GM19043 (cell line): ENCODE results near the gene CNNM3.
"Not testable (repeated sequence)": the region's sequence is repeated elsewhere in the genome, so short reads cannot be mapped to it uniquely, and the experiment has no call there.

Source experiments
- ATAC-seq: cut with Tn5 transposase; IDR thresholded peaks from one replicate; pipeline ENCODE4 v1.9.1; 2021; ENCODE audit warnings: low read depth; ENCODE audit not compliant: unreplicated experiment

CNNM3 gene

GRCh38 chr2:96798733-96799622 is 17.1 kb upstream of the CNNM3 start:
- ATAC-seq = no peak

GRCh38 chr2:96799623-96799935 is 16.5 kb upstream of the CNNM3 start:
- no peak for ATAC-seq

- no peak for ATAC-seq
Observed at GRCh38 chr2:96800061-96801004, 15.7 kb upstream of the CNNM3 start.

DNA sequence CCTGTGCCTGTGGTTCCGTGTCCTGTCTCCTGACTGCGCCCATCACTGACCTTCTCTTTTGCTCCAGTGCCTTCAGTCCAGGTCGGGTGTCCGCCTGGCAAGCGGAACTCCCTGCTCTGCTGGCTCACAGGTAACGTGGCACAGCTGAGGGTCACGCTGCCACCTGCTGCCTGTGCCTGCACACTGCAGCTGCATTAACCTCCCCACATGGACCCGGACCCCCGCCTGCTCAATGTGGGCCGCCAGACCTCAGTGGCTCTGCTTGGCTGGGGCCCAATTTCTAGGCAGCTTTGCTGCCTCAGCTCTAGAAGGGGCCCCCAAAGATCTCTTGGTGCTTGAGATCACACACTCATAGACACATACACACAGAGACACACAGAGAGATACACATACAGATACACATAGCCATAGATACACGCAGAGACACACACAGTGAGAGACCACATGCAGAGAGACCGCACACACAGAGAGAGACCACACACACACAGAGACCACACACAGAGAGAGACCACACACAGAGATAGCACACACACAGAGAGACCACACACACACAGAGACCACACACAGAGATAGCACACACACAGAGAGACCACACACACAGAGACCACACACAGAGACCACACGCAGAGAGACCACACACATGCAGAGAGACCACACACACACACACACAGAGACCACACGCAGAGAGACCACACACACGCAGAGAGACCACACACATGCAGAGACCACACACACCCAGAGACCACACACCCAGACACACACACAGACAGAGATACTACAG is 14.9 kb upstream of the CNNM3 start:
- ATAC-seq = peak; percentile 69

DNA sequence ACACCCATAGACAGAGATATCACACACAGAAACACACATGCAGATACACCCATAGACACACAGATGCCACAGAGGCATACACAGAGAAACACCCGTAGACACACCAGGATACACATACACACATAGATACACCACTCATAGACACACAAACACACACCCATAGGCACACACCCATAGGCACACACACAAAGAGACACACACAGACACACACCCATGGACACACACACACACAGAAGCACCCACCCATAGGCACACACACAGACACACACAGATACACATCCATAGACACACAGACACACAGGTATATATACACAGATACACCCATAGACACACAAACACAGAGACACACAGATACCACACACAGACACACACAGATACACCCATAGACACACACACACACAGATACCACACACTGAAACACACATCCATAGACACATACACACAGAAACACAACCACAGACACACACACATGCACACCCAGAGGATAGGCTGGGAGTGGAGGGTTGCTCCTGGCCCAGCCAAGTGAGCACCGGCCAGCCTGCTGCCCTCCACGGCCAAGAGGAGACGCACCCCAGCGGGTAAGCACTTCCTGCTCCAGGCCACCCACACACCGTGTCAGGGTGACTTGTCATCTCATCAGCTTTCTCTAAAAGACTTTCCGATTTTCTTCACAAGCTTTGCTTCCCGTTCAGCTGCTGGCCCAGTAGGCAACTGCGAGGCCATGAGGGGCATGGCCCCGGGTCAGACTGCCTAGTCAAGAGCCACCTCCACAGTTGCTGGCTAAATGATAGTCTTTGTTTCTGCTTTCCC is 14.1 kb upstream of the CNNM3 start:
- no peak for ATAC-seq

- no peak for ATAC-seq
Observed at GRCh38 chr2:96802721-96803120, 13.3 kb upstream of the CNNM3 start.

- no peak for ATAC-seq
Observed at GRCh38 chr2:96804986-96805385, 11.1 kb upstream of the CNNM3 start.

- not testable (repeated sequence) for ATAC-seq
Observed at GRCh38 chr2:96805946-96806345, 10.1 kb upstream of the CNNM3 start.

GRCh38 chr2:96806468-96807126 is 9.5 kb upstream of the CNNM3 start:
- ATAC-seq = peak; percentile 76

DNA sequence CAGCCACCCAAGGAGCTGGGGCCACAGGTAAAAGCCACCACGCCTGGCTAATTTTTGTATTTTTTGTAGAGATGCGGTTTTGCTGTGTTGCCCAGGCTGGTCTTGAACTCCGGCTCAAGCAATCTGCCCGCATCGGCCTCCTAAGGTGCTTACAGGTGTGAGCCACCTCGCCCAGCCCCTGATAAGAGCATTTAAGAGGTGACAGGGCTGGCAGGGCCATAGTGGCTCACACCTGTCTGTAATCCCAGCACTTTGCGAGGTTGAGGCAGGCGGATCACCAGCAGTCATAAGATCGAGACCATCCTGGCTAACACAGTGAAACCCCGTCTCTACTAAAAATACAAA is 9.0 kb upstream of the CNNM3 start:
- no peak for ATAC-seq

DNA sequence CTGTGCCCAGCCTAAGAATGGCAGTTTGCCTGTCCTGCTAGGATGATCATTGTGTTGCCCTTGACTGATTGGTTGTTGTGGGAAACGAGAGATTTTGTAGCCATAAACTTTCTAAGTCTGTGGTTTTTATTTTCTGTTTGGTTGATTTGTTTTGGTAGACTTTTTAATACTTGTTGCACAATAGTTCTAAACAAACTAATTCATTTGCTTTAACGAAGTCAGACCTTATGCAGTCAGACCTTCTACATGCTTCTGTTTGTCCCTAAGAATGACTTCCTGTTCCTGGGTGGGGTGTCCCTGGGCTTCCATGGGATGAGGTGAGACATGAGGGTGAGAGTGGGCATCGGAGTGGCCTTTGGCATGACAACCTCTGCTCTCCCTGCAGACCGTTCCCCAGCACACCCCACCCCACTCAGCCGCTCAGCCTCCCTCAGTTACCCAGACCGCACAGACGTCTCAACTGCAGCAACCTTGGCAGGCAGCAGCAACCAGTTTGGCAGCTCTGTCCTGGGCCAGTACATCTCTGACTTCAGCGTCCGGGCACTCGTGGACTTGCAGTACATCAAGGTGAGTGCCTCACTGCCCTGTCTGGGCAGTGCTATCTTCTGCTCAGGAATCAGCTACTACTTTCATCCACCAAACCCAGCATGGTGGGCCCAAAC is 7.8 kb upstream of the CNNM3 start:
- ATAC-seq = no peak

GRCh38 chr2:96809216-96809882 is 6.7 kb upstream of the CNNM3 start:
- no peak for ATAC-seq

DNA sequence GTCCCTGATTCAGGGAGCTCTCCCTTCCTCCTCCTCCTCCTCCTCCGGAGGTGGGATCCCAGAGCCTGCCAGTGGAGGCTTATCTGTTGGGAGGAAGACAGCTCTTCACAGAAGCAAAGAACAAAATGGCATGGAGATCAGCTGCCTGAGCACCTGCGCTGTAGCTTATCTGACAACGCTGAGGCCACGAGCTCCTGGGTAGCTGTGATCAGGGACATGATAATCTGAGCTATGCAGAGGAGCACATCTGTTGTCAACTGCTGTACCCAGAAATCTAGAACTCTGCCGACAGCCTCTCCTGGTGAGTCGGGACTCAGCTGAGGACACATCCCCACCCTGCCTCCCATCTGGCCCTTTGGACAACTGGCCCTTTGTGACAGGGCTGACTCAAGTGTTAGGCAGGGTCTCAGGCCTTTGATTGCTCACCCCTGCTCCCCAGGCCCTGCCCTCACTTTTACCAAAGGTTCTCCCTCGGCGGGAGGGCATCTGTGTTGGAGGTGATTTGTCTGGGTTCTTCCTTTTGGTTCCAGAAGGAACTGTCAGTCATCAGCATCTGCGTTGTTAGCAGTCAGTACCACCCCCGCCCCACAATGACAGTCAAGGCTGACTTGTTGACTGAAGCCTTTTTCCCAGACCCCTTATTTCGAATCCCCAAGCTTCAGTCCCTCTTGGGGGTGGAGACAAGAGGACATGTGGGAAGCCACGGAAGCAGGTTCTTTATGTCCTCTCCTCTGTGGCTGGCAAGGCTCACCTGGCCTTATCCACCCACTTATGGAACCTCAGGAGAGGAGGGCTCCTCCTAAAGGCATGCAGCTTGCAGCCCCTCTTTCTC is 5.9 kb upstream of the CNNM3 start:
- ATAC-seq = no peak

DNA sequence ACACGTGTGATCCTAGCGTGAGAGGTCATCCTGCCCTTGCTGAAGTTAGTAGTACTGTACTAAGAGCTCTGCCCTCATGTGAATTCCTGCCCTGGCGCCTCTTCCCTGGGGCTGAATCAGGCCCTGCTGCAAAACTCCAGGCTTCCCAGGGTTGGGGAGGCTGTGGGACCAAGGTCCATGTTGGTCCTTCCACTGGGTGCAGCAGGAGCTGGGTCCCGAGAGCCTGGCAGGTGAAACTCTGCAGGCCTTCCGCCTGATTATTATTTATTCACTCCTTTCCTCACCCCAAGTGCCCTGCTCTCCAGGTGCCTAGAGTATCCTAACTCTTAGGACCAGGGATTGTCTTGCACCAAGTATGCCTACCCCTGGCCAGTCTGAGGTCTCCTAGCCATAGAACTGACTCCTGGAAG is 5.3 kb upstream of the CNNM3 start:
- ATAC-seq = no peak

DNA sequence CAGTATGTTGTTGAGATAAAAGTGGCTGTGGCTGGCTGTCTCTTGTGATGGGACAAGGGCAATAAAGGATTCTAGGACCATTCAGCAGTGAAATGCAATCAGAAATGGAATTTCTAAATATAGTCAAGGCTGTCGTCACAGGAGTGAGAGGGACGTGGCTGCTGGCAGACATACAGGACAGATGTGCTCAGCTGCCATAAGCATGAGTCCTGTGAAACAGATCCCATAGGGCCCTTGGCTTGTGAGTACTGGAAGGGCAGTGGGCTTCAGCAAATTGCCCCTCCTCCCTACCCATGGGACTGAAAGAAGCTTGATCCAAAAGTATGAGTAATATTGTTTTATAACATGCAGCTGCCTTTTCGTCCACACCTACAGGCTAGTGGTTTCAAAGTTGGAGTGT is 4.2 kb upstream of the CNNM3 start:
- ATAC-seq = no peak

- ATAC-seq = no peak
Observed at GRCh38 chr2:96813656-96814055, 2.4 kb upstream of the CNNM3 start.

DNA sequence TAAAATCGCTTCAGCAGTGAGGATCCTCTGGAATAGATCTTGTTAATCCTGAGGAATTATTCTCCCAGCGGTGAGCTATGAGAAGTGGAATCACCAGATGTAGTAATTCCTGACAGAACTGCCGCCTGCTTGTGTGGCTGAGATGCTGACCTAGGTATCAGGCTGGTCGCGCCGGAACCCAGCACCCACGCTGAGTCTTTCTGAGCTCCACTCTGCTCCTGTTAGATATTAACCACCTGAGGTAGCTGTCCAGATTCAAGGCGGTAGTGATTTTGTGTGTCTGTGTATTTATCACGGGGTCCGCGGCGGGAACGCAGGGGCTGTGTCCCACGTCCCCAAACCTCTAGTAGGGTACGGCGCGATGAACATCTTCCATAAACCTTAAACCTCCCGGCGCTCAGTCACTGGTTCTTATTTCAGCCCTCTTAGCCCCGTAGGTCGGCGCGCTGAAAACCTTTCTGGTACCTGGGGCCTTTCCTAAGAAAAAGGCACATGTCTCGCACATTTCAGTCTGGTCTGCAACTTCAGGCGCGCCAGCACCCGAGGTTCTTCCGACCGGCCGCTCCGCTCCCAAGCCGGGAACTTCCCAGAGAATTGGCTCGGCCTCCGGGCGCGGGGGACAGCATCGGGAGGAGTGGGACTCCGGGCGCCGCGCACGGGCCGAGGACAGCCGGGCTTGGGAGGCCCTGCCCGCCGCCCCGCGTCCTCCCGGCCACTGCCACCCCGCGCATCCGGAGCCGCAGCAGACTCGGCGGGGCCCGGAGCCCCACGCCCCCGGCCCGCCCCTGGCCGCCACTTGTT is 542 bp upstream of the CNNM3 start:
- no peak for ATAC-seq
